Lung (tissue), 12 donors: ENCODE data around the gene FNIP2. TPM values are rescaled to one million over a fixed set of nuclear protein-coding genes. Genes with fewer than 3 reads are reported as not detected.

Source experiments
- ATAC-seq: fragments of 200-7000 bp; cut with Tn5 transposase; one replicate; pipeline ENCODE4 v1.9.1; 2020; ENCODE audit warnings: moderate number of reproducible peaks; ENCODE audit not compliant: insufficient read depth, low FRiP score
- DNase-seq, 3 donors: peaks; one replicate each; pipeline ENCODE4 v3.0.0-alpha.2; 2013 to 2017
- H3K27ac ChIP-seq, 2 donors: one replicate each; pipeline ENCODE4 v1.5.1; 2013; ENCODE audit warnings: mild to moderate bottlenecking in 2 of 2, moderate library complexity in 2 of 2, control low read depth in 1 of 2, inconsistent platforms in 1 of 2, low read depth in 1 of 2, low read length in 1 of 2
- H3K27me3 ChIP-seq, 3 donors: one replicate each; pipeline ENCODE4 v1.5.1; 2013; ENCODE audit warnings: low read length in 2 of 3; ENCODE audit not compliant: control insufficient read depth in 3 of 3, insufficient read depth in 3 of 3
- H3K36me3 ChIP-seq, 4 donors: one replicate each; pipeline ENCODE4 v1.5.1; 2013; ENCODE audit warnings: low read length in 4 of 4, mild to moderate bottlenecking in 1 of 4, moderate library complexity in 1 of 4; ENCODE audit not compliant: control insufficient read depth in 4 of 4, insufficient read depth in 4 of 4
- H3K4me1 ChIP-seq, 5 donors: one replicate each; pipeline ENCODE4 v1.5.1; 2013; ENCODE audit warnings: low read length in 5 of 5, mild to moderate bottlenecking in 2 of 5, moderate library complexity in 1 of 5; ENCODE audit not compliant: control insufficient read depth in 5 of 5, insufficient read depth in 5 of 5
- H3K4me3 ChIP-seq: one replicate; pipeline ENCODE4 v1.5.1; 2013; ENCODE audit warnings: mild to moderate bottlenecking, control low read depth, moderate library complexity
- H3K9ac ChIP-seq, 2 donors: one replicate each; pipeline ENCODE4 v1.5.1; 2013; ENCODE audit warnings: low read length in 2 of 2, control low read depth in 1 of 2; ENCODE audit not compliant: insufficient read depth in 1 of 2
- H3K9me3 ChIP-seq, 4 donors: one replicate each; pipeline ENCODE4 v1.5.1; 2013; ENCODE audit warnings: low read length in 3 of 4, mild to moderate bottlenecking in 1 of 4, moderate library complexity in 1 of 4; ENCODE audit not compliant: control insufficient read depth in 4 of 4, insufficient read depth in 3 of 4
- CTCF ChIP-seq: IDR thresholded peaks from 2 replicates; pipeline ENCODE4 v1.5.1; 2012; ENCODE audit warnings: mild to moderate bottlenecking; ENCODE audit errors: control extremely low read depth, extremely low read depth
- WGBS, 2 donors: extraction: QIAGEN DNeasy Blood & Tissue Kit; methylation state at CpG; one replicate each; pipeline ENCODE4 v1.1.7; 2013; 5-methylcytosine and 5-hydroxymethylcytosine counted together
- polyA plus RNA-seq, 2 donors: library from polyadenylated mRNA; stranded (reverse); fragments of 200-250 nt; gene quantifications; one replicate each; pipeline ENCODE4 v1.2.1, GENCODE V29; 2013
- total RNA-seq, 2 donors: library from RNA; depleted of rRNA in 1 of 2; stranded (reverse); fragments of >200 nt in 1 of 2; gene quantifications; one replicate each; pipeline ENCODE4 v1.2.1, GENCODE V29; 2014 to 2021
- donor health status: control.
- donor health status: control.
- donor health status: Bipolar disorder and iron deficiency.
- donor health status: healthy.
- donor health status: DM: yes; HTN: yes; CAD: no.

FNIP2 gene
- total and polyA plus RNA-seq, 4 donors, result 12.1 to 150 (median 44.6) TPM

GRCh38 chr4:158833602-158834001, 64.8 kb downstream of the FNIP2 start:
- peaks cover 0 to 8% (median 4%) of the 10 kb centered on the region in 5 donors for H3K4me1 ChIP-seq
- no peak for ATAC-seq
- H3K9me3 ChIP-seq, result no peaks in the 10 kb centered on the region
- no peak for DNase-seq
- H3K36me3 ChIP-seq, result peaks cover 3 to 25% (median 8%) of the 10 kb centered on the region in 4 donors
- no peak overlapping the region for H3K27ac ChIP-seq
- H3K4me3 ChIP-seq, result no peak overlapping the region
- WGBS, 2 donors, result 48 to 72% methylated on average over 5 of the region's 5 CpGs
- H3K27me3 ChIP-seq, result no peaks in the 10 kb centered on the region
- TF ChIP-seq CTCF, result no peak
- H3K9ac ChIP-seq, result no peak overlapping the region

- H3K4me1 ChIP-seq, result peaks cover 0 to 8% (median 4%) of the 10 kb centered on the region in 5 donors
- DNase-seq (no peak), ATAC-seq (no peak)
- no peaks in the 10 kb centered on the region for H3K9me3 ChIP-seq
- H3K36me3 ChIP-seq, result peaks cover 3 to 25% (median 13%) of the 10 kb centered on the region in 4 donors
- WGBS, 2 donors, result 83 to 88% methylated on average over 2 of the region's 2 CpGs
- TF ChIP-seq CTCF, result no peak
- no peak overlapping the region for H3K4me3 ChIP-seq
- no peak overlapping the region for H3K9ac ChIP-seq
- no peaks in the 10 kb centered on the region for H3K27me3 ChIP-seq
- no peak overlapping the region for H3K27ac ChIP-seq
Measured at GRCh38 chr4:158835226-158836001, 66.6 kb downstream of the FNIP2 start.

GRCh38 chr4:158836002-158836369, 67.2 kb downstream of the FNIP2 start:
- Histone ChIP-seq H3K27ac (no peak overlapping the region), H3K36me3 (peaks cover 5 to 25% (median 13%) of the 10 kb centered on the region in 4 donors), H3K9ac (no peak overlapping the region), H3K4me1 (peaks cover 0 to 8% (median 4%) of the 10 kb centered on the region in 5 donors), H3K27me3 (no peaks in the 10 kb centered on the region), H3K4me3 (no peak overlapping the region), H3K9me3 (no peaks in the 10 kb centered on the region)
- DNase-seq (no peak), ATAC-seq (no peak)
- no peak for TF ChIP-seq CTCF
- WGBS, 2 donors, result 88 to 92% methylated on average over 1 of the region's 1 CpG
